ENCODE data around the gene ABI1.

The ABI1 gene

DNA sequence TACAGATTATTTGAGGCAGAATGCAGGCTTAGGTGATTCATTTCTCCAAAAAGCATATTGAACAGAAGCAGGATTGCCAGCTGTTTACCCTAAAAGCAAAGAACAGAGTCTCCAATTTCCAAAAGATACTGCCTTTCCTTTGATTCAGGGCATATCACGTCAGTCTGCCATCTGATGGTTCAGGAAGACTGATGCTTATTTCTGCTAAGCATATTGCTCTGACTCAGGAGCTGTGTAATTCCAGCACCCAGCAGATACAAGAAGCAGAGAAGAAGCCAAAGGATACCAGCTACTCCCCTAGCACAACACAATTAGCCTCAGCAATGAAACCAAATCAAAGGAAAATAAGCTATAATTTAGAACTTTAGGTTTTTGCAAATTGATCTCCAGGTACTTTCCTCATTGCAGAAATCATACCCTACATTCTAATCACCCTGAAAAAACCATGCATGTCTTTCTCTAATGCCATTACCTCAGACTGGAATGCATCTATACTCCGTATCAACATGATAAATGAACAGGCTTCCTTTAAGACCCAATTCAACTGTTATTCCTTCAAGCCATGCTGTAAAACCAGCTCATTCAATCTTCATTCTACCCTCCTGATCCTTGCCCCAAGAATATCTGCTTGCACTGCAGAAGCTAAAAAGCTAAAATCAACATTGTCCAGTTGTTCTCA lies 55.1 kb downstream of the ABI1 start:
- H3K27ac ChIP-seq (ENCODE audit: insufficient read depth, low read depth, low read length, poor library complexity, severe bottlenecking) = no peak overlapping the region
- WGBS, 2 experiments = 91 to 93% methylated on average over 2 of the region's 2 CpGs

GRCh38 chr10:26804418-26805393 lies 56.1 kb downstream of the ABI1 start:
- 86% methylated on average over 4 of the region's 4 CpGs for WGBS, 2 experiments
- H3K27ac ChIP-seq (ENCODE audit: insufficient read depth, low read depth, low read length, poor library complexity, severe bottlenecking) = no peak overlapping the region
- peaks cover 5% of the 10 kb centered on the region for H3K4me1 ChIP-seq (ENCODE audit: control insufficient read depth, insufficient read depth, low read length)
- H3K27me3 ChIP-seq (ENCODE audit: control insufficient read depth, insufficient read depth, low read length, poor library complexity, severe bottlenecking) = no peaks in the 10 kb centered on the region
- no peaks in the 10 kb centered on the region for H3K36me3 ChIP-seq (ENCODE audit: control insufficient read depth, insufficient read depth, low read length)
- H3K9me3 ChIP-seq (ENCODE audit: control insufficient read depth, low read length) = no peaks in the 10 kb centered on the region
- H3K4me3 ChIP-seq (ENCODE audit: insufficient read depth, low read depth, low read length) = no peak overlapping the region

More for the DNA sequence above, 55.1 kb downstream of the ABI1 start:
- no peaks in the 10 kb centered on the region for H3K27me3 ChIP-seq (ENCODE audit: control insufficient read depth, insufficient read depth, low read length, poor library complexity, severe bottlenecking)
- no peak overlapping the region for H3K4me3 ChIP-seq (ENCODE audit: insufficient read depth, low read depth, low read length)
- H3K36me3 ChIP-seq (ENCODE audit: control insufficient read depth, insufficient read depth, low read length) = no peaks in the 10 kb centered on the region
- peaks cover 5% of the 10 kb centered on the region for H3K4me1 ChIP-seq (ENCODE audit: control insufficient read depth, insufficient read depth, low read length)
- no peaks in the 10 kb centered on the region for H3K9me3 ChIP-seq (ENCODE audit: control insufficient read depth, low read length)

DNA sequence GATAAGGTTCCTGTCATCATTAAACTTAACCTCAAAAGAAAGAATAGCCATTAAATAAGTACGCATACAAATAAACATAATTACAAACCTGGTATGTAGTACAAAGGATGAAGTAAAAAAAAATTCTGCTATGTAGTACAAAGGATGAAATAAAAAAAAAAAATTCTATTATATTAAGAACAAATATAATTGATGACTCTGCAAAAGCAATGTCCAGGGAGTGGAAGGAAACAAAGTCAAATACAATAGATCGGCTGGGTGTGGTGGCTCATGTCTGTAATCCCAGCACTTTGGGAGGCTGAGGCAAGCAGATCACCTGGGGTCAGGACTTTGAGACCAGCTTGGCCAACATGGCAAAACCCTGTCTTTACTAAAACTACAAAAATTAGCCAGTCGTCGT lies 56.9 kb downstream of the ABI1 start:
- 87 to 89% methylated on average over 3 of the region's 4 CpGs for WGBS, 2 experiments

GRCh38 chr10:26802527-26802926 lies 58.2 kb downstream of the ABI1 start:
- Histone ChIP-seq H3K36me3 (ENCODE audit: control insufficient read depth, insufficient read depth, low read length) (no peaks in the 10 kb centered on the region), H3K9me3 (ENCODE audit: control insufficient read depth, low read length) (no peaks in the 10 kb centered on the region), H3K4me3 (ENCODE audit: insufficient read depth, low read depth, low read length) (no peak overlapping the region), H3K27ac (ENCODE audit: insufficient read depth, low read depth, low read length, poor library complexity, severe bottlenecking) (no peak overlapping the region), H3K27me3 (ENCODE audit: control insufficient read depth, insufficient read depth, low read length, poor library complexity, severe bottlenecking) (no peaks in the 10 kb centered on the region), H3K4me1 (ENCODE audit: control insufficient read depth, insufficient read depth, low read length) (peaks cover 5% of the 10 kb centered on the region)
- 82 to 84% methylated on average over 3 of the region's 3 CpGs for WGBS, 2 experiments

More for the DNA sequence above, 56.9 kb downstream of the ABI1 start:
- no peak overlapping the region for H3K4me3 ChIP-seq (ENCODE audit: insufficient read depth, low read depth, low read length)
- no peaks in the 10 kb centered on the region for H3K9me3 ChIP-seq (ENCODE audit: control insufficient read depth, low read length)
- no peak overlapping the region for H3K27ac ChIP-seq (ENCODE audit: insufficient read depth, low read depth, low read length, poor library complexity, severe bottlenecking)
- no peaks in the 10 kb centered on the region for H3K27me3 ChIP-seq (ENCODE audit: control insufficient read depth, insufficient read depth, low read length, poor library complexity, severe bottlenecking)
- H3K4me1 ChIP-seq (ENCODE audit: control insufficient read depth, insufficient read depth, low read length) = peaks cover 5% of the 10 kb centered on the region
- no peaks in the 10 kb centered on the region for H3K36me3 ChIP-seq (ENCODE audit: control insufficient read depth, insufficient read depth, low read length)

DNA sequence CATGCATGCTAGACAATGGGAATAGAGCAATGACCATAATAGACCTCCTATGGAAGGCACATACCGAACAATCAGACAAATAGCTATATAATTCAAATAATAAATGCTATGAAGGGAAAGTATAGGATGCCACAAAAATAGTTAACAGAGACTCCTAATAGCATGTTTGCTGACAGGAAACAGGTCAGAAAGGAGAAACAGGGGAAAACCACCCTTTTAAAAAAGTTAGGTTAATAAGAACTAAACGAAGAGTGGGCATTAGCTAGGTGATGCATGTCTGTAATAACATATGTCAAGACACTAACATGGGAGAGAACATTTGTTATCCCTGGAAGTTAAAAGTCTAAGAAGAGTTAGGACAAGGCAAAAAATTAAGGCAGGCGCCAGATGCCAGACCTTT lies 58.9 kb downstream of the ABI1 start:
- no peak overlapping the region for H3K4me3 ChIP-seq (ENCODE audit: insufficient read depth, low read depth, low read length)
- 93 to 96% methylated on average over 2 of the region's 3 CpGs for WGBS, 2 experiments
- H3K36me3 ChIP-seq (ENCODE audit: control insufficient read depth, insufficient read depth, low read length) = no peaks in the 10 kb centered on the region
- no peaks in the 10 kb centered on the region for H3K9me3 ChIP-seq (ENCODE audit: control insufficient read depth, low read length)
- H3K27me3 ChIP-seq (ENCODE audit: control insufficient read depth, insufficient read depth, low read length, poor library complexity, severe bottlenecking) = no peaks in the 10 kb centered on the region
- H3K4me1 ChIP-seq (ENCODE audit: control insufficient read depth, insufficient read depth, low read length) = peaks cover 5% of the 10 kb centered on the region
- H3K27ac ChIP-seq (ENCODE audit: insufficient read depth, low read depth, low read length, poor library complexity, severe bottlenecking) = no peak overlapping the region

- WGBS, 2 experiments = 95 to 98% methylated on average over 8 of the region's 8 CpGs
- Histone ChIP-seq H3K27ac (ENCODE audit: insufficient read depth, low read depth, low read length, poor library complexity, severe bottlenecking) (no peak overlapping the region), H3K36me3 (ENCODE audit: control insufficient read depth, insufficient read depth, low read length) (no peaks in the 10 kb centered on the region)
These were observed 59.5 kb downstream of the ABI1 start for GRCh38 chr10:26801274-26801673.

DNA sequence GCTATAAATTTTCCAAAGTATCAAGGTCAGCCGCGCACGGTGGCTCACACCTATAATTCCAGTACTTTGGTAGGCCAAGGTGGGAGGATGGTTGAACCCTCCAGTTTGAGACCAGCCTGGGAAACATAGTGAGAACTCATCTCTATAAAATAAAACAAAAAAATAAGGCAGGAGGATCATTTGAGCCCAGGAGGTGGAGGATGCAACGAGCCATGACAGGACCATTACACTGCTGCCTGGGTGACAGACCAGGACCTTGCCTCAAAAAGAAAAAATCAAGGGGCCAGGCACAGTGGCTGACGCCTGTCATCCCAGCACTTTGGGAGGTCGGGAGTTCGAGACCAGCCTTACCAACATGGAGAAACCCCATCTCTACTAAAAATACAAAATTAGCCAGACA lies 60.3 kb downstream of the ABI1 start:
- 90 to 93% methylated on average over 7 of the region's 7 CpGs for WGBS, 2 experiments
- Histone ChIP-seq H3K27ac (ENCODE audit: insufficient read depth, low read depth, low read length, poor library complexity, severe bottlenecking) (no peak overlapping the region), H3K9me3 (ENCODE audit: control insufficient read depth, low read length) (peaks cover 3% of the 10 kb centered on the region), H3K27me3 (ENCODE audit: control insufficient read depth, insufficient read depth, low read length, poor library complexity, severe bottlenecking) (no peaks in the 10 kb centered on the region), H3K4me1 (ENCODE audit: control insufficient read depth, insufficient read depth, low read length) (peaks cover 5% of the 10 kb centered on the region), H3K4me3 (ENCODE audit: insufficient read depth, low read depth, low read length) (no peak overlapping the region), H3K36me3 (ENCODE audit: control insufficient read depth, insufficient read depth, low read length) (no peaks in the 10 kb centered on the region)

More at GRCh38 chr10:26801274-26801673, 59.5 kb downstream of the ABI1 start:
- H3K4me3 ChIP-seq (ENCODE audit: insufficient read depth, low read depth, low read length) = no peak overlapping the region
- no peaks in the 10 kb centered on the region for H3K27me3 ChIP-seq (ENCODE audit: control insufficient read depth, insufficient read depth, low read length, poor library complexity, severe bottlenecking)
- no peaks in the 10 kb centered on the region for H3K9me3 ChIP-seq (ENCODE audit: control insufficient read depth, low read length)
- H3K4me1 ChIP-seq (ENCODE audit: control insufficient read depth, insufficient read depth, low read length) = peaks cover 5% of the 10 kb centered on the region

GRCh38 chr10:26799342-26799741 lies 61.4 kb downstream of the ABI1 start:
- Histone ChIP-seq H3K9me3 (ENCODE audit: control insufficient read depth, low read length) (peaks cover 3% of the 10 kb centered on the region), H3K36me3 (ENCODE audit: control insufficient read depth, insufficient read depth, low read length) (no peaks in the 10 kb centered on the region), H3K27me3 (ENCODE audit: control insufficient read depth, insufficient read depth, low read length, poor library complexity, severe bottlenecking) (no peaks in the 10 kb centered on the region), H3K27ac (ENCODE audit: insufficient read depth, low read depth, low read length, poor library complexity, severe bottlenecking) (no peak overlapping the region), H3K4me1 (ENCODE audit: control insufficient read depth, insufficient read depth, low read length) (peaks cover 5% of the 10 kb centered on the region), H3K4me3 (ENCODE audit: insufficient read depth, low read depth, low read length) (no peak overlapping the region)
- 87 to 93% methylated on average over 3 to 4 of the region's 4 CpGs for WGBS, 2 experiments

DNA sequence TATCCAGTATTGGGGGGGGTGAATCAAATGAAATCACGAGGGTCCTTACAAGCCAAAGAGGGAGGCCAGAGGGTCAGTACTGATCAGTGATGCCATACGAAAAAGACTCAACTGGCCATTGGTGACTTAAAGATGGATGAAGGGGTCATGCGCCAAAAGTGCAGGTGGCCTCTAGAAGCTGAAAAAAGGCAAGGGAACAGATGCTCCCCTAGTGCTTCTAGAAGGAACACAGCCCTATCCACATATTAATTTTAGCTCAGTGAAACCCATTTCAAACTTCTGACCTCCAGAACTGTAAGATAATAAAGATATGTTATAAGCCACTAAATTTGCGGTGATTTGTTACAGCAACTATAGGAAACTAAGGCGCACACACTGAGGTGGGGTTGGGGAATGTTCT lies 62.5 kb downstream of the ABI1 start:
- Histone ChIP-seq H3K36me3 (ENCODE audit: control insufficient read depth, insufficient read depth, low read length) (no peaks in the 10 kb centered on the region), H3K27ac (ENCODE audit: insufficient read depth, low read depth, low read length, poor library complexity, severe bottlenecking) (no peak overlapping the region), H3K9me3 (ENCODE audit: control insufficient read depth, low read length) (peaks cover 3% of the 10 kb centered on the region), H3K27me3 (ENCODE audit: control insufficient read depth, insufficient read depth, low read length, poor library complexity, severe bottlenecking) (no peaks in the 10 kb centered on the region), H3K4me3 (ENCODE audit: insufficient read depth, low read depth, low read length) (no peak overlapping the region), H3K4me1 (ENCODE audit: control insufficient read depth, insufficient read depth, low read length) (peaks cover 5% of the 10 kb centered on the region)
- WGBS, 2 experiments = 96 to 100% methylated on average over 5 of the region's 5 CpGs

GRCh38 chr10:26797340-26797739 lies 63.4 kb downstream of the ABI1 start:
- 100% methylated on average over 1 of the region's 2 CpGs; no CpG with 5 or more reads in 1 of the 2 experiments for WGBS, 2 experiments
- no peaks in the 10 kb centered on the region for H3K27me3 ChIP-seq (ENCODE audit: control insufficient read depth, insufficient read depth, low read length, poor library complexity, severe bottlenecking)
- H3K9me3 ChIP-seq (ENCODE audit: control insufficient read depth, low read length) = peaks cover 3% of the 10 kb centered on the region
- no peak overlapping the region for H3K27ac ChIP-seq (ENCODE audit: insufficient read depth, low read depth, low read length, poor library complexity, severe bottlenecking)
- no peaks in the 10 kb centered on the region for H3K36me3 ChIP-seq (ENCODE audit: control insufficient read depth, insufficient read depth, low read length)
- H3K4me3 ChIP-seq (ENCODE audit: insufficient read depth, low read depth, low read length) = no peak overlapping the region
- no peaks in the 10 kb centered on the region for H3K4me1 ChIP-seq (ENCODE audit: control insufficient read depth, insufficient read depth, low read length)
